ENCODE data around the gene RGS14.

The RGS14 gene

DNA sequence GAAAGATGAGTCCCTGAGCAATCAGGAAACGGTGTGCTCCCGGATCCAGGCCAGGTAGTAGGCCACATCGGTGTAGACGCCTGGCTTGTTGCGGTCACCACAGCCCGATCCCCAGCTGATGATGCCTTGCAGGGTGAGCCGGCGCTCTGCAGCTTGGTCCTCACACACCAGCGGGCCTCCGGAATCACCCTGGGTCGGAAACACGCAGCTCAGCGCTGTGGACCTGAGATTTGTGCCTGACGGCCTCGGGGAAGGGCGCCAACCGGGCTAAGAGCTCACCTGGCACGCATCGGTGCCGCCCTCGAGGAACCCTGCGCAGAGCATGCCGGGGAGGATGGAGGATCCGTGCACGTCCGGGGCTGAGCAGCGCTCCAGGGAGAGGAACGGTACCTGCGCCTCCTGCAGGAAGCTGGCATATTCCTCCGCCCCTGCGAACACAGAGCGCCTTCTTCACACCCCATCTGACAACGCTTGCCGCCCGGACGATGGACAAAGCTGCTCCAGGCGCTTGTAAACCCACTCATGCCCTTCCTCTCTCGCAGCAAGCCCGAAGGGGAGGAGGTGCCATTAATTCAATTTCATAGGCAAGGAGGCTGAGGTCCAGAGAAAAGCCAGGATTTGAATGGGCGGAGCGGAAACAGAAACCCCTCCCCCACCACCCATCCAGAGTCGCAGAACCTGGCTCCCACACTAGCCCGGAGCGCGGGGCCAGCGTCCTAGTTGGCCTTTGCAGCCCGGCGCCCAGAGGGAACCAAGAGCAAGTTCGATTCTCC is 44.7 kb downstream of the RGS14 start:
- DNase-seq (ENCODE audit: low read depth), result no peak
- TF ChIP-seq, protein P1, sequence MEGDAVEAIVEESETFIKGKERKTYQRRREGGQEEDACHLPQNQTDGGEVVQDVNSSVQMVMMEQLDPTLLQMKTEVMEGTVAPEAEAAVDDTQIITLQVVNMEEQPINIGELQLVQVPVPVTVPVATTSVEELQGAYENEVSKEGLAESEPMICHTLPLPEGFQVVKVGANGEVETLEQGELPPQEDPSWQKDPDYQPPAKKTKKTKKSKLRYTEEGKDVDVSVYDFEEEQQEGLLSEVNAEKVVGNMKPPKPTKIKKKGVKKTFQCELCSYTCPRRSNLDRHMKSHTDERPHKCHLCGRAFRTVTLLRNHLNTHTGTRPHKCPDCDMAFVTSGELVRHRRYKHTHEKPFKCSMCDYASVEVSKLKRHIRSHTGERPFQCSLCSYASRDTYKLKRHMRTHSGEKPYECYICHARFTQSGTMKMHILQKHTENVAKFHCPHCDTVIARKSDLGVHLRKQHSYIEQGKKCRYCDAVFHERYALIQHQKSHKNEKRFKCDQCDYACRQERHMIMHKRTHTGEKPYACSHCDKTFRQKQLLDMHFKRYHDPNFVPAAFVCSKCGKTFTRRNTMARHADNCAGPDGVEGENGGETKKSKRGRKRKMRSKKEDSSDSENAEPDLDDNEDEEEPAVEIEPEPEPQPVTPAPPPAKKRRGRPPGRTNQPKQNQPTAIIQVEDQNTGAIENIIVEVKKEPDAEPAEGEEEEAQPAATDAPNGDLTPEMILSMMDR (IDR thresholded peaks at IDR 0.05; ENCODE audit: low read depth, low read length, missing control alignments), result peak; percentile 57
- peak overlapping the region; percentile 50 for H3K4me3 ChIP-seq (ENCODE audit: low read depth, low read length)
- in situ Hi-C loops (cut with HindIII; ENCODE audit: low sequenced_read_pairs), result no loop called here

DNA sequence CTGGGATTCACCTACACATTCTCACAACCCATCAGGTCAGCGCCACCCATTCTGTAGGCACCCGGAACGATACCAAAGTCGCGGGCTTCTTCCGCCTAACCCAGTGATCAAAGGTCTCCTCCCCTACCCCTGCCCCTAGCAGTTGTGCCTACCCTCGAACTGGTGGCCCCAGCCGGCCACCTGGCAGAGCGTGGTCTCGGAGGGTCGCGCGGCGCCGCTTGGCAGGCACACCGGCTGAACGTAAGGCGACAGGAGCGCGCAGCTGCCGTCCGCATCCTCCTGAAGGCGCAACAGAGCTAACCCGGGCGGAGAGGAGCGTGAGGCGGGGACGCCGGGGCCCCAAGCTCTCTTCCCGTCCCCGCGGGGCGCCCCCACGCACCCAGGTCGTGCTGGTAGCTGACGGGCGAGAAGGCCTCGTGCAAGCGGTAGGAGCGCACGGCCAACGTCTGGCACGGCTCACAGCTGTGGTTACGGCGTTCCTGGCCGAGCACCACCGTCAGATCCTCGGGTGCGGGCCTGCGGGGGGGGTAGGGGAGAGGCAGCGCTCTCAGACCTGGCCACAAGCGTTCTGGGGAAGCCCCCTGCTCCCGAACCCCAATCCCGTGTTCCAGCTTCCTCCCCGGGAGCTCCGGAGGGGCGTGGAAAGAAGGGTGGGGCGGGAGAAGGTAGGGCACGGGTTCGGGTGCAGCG is 45.5 kb downstream of the RGS14 start:
- TF ChIP-seq, protein P1 (IDR thresholded peaks at IDR 0.05; ENCODE audit: low read depth, low read length, missing control alignments), result no peak
- no peak for DNase-seq (ENCODE audit: low read depth)
- peak overlapping the region; percentile 50 for H3K4me3 ChIP-seq (ENCODE audit: low read depth, low read length)
- in situ Hi-C loops (cut with HindIII; ENCODE audit: low sequenced_read_pairs), result no loop called here

DNA sequence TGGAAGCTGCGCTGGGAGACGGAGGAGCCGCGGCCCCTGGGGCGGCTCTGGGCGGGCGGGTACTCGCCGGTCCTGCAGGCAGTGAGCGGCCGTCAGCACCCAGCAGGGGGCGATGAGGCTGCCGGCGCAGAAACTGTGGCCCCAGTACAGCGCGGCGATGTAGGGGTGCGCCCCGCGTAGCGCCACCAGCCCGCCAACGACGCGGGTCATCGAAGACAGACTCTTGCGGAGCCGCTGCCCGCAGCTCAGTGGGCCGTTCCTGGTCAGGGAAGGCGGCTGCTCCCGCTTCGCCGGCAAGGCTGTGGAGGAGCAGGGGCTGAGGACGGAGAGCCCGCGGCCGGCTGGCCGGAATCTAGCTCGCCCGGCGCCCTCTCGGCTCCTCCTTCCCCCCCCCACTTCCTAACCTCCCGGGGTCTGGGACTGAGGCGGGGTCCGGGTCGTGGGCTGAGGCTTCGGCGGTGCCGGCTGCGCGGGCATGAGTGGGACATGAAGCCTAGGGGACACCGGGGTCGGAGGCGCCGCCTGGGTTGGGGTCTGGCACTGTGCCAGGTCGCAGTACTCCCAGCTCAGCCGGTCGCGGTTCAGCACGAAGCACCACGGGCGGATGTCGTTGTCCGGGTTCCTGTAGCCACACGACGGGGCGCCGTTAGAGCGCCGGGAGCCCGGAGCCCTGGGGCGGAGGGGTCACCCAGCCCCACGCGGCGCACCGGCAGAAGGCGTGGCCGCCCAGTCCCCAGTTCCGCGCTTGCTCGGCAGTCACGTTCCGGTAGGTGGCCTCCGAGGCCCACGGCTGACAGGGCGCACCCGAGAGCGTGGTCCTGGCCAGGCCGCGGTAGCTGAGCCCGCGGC is 46.3 kb downstream of the RGS14 start:
- in situ Hi-C loops (cut with HindIII; ENCODE audit: low sequenced_read_pairs), result no loop called here
- no peak for DNase-seq (ENCODE audit: low read depth)
- TF ChIP-seq, protein P1 (IDR thresholded peaks at IDR 0.05; ENCODE audit: low read depth, low read length, missing control alignments), result peak; percentile 47
- H3K4me3 ChIP-seq (ENCODE audit: low read depth, low read length), result peak overlapping the region; percentile 50

DNA sequence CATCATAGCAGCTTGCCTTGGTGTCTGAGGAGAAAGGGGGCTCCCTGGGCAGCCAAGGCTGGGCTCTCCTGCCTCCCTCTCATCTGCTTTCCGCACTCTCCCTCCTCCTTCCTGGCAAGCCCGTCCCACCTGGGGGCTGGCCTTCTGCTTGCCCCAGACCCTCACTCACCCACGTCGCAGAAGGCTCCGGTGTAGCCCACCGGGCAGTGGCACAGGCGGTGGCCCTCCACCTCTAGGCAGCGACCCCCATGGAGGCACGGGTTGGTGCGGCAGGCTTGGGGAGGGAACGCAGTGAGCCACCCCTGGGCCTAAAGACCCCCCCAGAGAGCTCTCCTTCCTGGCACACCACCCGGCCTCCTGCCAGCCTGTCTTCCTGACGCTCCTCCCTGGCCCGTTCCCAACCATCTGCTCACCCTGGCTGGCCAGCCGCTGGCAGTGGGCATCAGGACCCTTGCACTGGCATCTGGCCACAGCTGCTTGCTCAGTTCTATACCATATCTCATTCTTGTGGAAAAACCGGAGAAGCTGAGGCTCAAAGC is 47.0 kb downstream of the RGS14 start:
- TF ChIP-seq, protein P1 (IDR thresholded peaks at IDR 0.05; ENCODE audit: low read depth, low read length, missing control alignments), result no peak
- DNase-seq (ENCODE audit: low read depth), result no peak
- H3K4me3 ChIP-seq (ENCODE audit: low read depth, low read length), result peak overlapping the region; percentile 50
- in situ Hi-C loops (cut with HindIII; ENCODE audit: low sequenced_read_pairs), result loop anchor here (5.0 kb wide), 2 partner anchors 38 to 57 kb away; no protein-coding TSS in a partner anchor

DNA sequence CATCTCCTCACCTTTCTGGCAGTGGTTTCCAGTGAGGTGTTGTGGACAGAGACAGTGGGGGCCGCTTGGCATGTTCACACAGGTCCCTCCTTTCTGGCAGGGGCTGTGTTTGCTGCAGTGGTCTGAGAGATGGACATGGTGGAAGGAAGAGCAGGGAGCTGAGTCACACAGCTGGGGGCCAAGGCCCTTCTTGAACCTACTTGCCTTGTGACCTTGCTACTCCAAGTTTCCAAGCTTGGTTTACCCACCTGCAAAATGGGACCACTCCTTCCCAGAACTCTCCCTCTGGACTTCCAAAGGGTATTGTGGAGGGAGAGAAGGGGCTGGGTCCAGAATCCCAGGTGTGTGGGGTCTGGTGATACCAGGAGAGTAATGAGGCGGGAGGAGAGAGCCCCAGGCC is 47.6 kb downstream of the RGS14 start:
- DNase-seq (ENCODE audit: low read depth), result no peak
- in situ Hi-C loops (cut with HindIII; ENCODE audit: low sequenced_read_pairs), result loop anchor here (5.0 kb wide), 2 partner anchors 37 to 58 kb away; no protein-coding TSS in a partner anchor
- TF ChIP-seq, protein P1 (IDR thresholded peaks at IDR 0.05; ENCODE audit: low read depth, low read length, missing control alignments), result no peak
- no peak overlapping the region for H3K4me3 ChIP-seq (ENCODE audit: low read depth, low read length)

DNA sequence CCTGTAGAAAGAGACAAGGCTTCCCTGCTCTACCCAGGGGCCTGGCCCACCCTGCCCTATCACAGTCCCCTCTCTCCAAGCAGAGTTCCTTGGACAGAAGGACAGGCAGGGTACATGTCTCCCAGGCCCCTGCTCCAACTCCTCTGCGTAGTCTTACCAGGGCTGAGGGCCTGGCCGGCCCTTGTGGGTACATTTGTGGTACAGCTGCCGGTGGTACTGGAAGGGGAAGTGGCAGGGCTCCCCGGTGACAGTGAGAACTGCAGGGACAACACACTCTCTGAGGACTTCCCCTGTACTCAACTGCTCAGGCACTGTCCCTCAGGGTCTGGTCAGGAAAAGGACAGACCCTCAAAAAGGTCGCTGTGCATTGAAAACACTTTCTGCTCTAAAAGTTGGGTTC is 48.1 kb downstream of the RGS14 start:
- no peak for DNase-seq (ENCODE audit: low read depth)
- TF ChIP-seq, protein P1 (IDR thresholded peaks at IDR 0.05; ENCODE audit: low read depth, low read length, missing control alignments), result no peak
- in situ Hi-C loops (cut with HindIII; ENCODE audit: low sequenced_read_pairs), result loop anchor here (5.0 kb wide), 2 partner anchors 36 to 59 kb away; no protein-coding TSS in a partner anchor
- no peak overlapping the region for H3K4me3 ChIP-seq (ENCODE audit: low read depth, low read length)
